ENCODE measurements around the gene LEFTY1.

DNA sequence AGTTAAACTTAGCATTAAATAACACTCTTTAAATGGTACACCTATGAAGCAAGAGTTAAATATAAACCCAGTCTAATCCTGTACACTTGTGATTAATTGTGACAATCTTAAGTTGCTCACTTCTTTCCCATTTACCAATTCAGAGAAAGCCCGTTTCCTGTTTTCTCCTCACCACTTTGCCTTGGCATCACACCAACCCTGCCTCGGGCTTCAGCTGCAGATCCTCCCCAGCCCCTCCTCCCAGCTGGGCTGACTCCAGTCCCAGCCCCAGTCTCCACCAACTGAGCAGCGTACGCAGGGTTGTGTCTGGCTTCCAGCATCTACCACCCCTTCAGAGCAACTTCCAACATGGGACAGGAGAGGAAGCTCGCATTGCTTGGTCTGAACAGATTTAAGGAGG lies 31.0 kb upstream of the LEFTY1 start:
- TF ChIP-seq, protein P1, sequence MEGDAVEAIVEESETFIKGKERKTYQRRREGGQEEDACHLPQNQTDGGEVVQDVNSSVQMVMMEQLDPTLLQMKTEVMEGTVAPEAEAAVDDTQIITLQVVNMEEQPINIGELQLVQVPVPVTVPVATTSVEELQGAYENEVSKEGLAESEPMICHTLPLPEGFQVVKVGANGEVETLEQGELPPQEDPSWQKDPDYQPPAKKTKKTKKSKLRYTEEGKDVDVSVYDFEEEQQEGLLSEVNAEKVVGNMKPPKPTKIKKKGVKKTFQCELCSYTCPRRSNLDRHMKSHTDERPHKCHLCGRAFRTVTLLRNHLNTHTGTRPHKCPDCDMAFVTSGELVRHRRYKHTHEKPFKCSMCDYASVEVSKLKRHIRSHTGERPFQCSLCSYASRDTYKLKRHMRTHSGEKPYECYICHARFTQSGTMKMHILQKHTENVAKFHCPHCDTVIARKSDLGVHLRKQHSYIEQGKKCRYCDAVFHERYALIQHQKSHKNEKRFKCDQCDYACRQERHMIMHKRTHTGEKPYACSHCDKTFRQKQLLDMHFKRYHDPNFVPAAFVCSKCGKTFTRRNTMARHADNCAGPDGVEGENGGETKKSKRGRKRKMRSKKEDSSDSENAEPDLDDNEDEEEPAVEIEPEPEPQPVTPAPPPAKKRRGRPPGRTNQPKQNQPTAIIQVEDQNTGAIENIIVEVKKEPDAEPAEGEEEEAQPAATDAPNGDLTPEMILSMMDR (IDR thresholded peaks at IDR 0.05), result no peak
- TF ChIP-seq POLR2A (IDR thresholded peaks at IDR 0.05), result no peak

All from thyroid gland (tissue), 4 donors.